K562 (cell line): ENCODE results near the gene EIF3I. TPM values are rescaled to one million over a fixed set of nuclear protein-coding genes. Genes with fewer than 3 reads are reported as not detected.

Experiments used
- ARID3B ChIP-seq: fragments of 250-450 bp; sonication (Bioruptor Pico); IDR thresholded peaks from 2 replicates; pipeline ENCODE4 v1.4.0; 2020; ENCODE audit warnings: borderline replicate concordance
- ATF3 ChIP-seq, 2 experiments: fragments of 450-650 bp in 1 of 2; sonication (generic) in 1 of 2; formaldehyde crosslinking in 1 of 2; IDR thresholded peaks in 1 of 2; conservative IDR thresholded peaks in 1 of 2; 2 replicates each; pipeline versions ENCODE4 v1.6.1 to v1.8.1; 2016 to 2023; ENCODE audit warnings: mild to moderate bottlenecking in 2 of 2, moderate library complexity in 2 of 2, inconsistent platforms in 1 of 2, missing genetic modification reagents in 1 of 2
- CBFA2T3 ChIP-seq: fragments of 450-650 bp; IDR thresholded peaks from 2 replicates; pipeline ENCODE4 v1.6.1; 2017
- HDAC2 ChIP-seq: fragments of 450-650 bp; IDR thresholded peaks from 2 replicates; pipeline ENCODE4 v1.6.1; 2016; ENCODE audit warnings: mild to moderate bottlenecking
- HDAC3 ChIP-seq: fragments of 450-650 bp; IDR thresholded peaks from 2 replicates; pipeline ENCODE4 v1.6.1; 2018; ENCODE audit warnings: borderline replicate concordance, mild to moderate bottlenecking, moderate library complexity; ENCODE audit not compliant: partially characterized antibody
- HNRNPK ChIP-seq: fragments of 200-400 bp; formaldehyde crosslinking; IDR thresholded peaks from one replicate; pipeline ENCODE4 v1.6.1; 2018; ENCODE audit warnings: mild to moderate bottlenecking, low read depth, low read length; ENCODE audit not compliant: poor library complexity, severe bottlenecking
- JUNB ChIP-seq: fragments of 450-650 bp; formaldehyde crosslinking; conservative IDR thresholded peaks from 2 replicates; pipeline ENCODE4 v1.4.0; 2020; ENCODE audit warnings: mild to moderate bottlenecking
- KAT7 ChIP-seq: sonication (generic); formaldehyde crosslinking; IDR thresholded peaks from 2 replicates; pipeline ENCODE4 v1.8.0; 2022; ENCODE audit warnings: missing genetic modification reagents, mild to moderate bottlenecking, borderline replicate concordance
- MXI1 ChIP-seq: IDR thresholded peaks from 2 replicates; pipeline ENCODE4 v1.6.1; 2011; ENCODE audit warnings: low read depth, mild to moderate bottlenecking, improper control_type of control experiment, low read length
- PML ChIP-seq: IDR thresholded peaks from 2 replicates; pipeline ENCODE4 v1.6.1; 2012; ENCODE audit warnings: low read length, inconsistent platforms
- RHOXF2B ChIP-seq: fragments of 250-450 bp; sonication (Bioruptor Pico); conservative IDR thresholded peaks from 2 replicates; pipeline ENCODE4 v1.5.1; 2021
- SFPQ ChIP-seq: fragments of 200-400 bp; formaldehyde crosslinking; IDR thresholded peaks from 2 replicates; pipeline ENCODE4 v1.6.1; 2017; ENCODE audit warnings: mild to moderate bottlenecking, low read depth, low read length, moderate library complexity
- TAF15 ChIP-seq: fragments of 200-400 bp; formaldehyde crosslinking; IDR thresholded peaks from 2 replicates; pipeline ENCODE4 v1.6.1; 2017; ENCODE audit warnings: mild to moderate bottlenecking, low read depth, low read length, moderate library complexity
- TBP ChIP-seq: optimal IDR thresholded peaks from 2 replicates; pipeline ENCODE3; 2011; ENCODE audit warnings: low read depth, low read length, improper control_type of control experiment
- ZBTB7A ChIP-seq: IDR thresholded peaks from 2 replicates; pipeline ENCODE4 v1.6.1; 2011; ENCODE audit warnings: low read depth, mild to moderate bottlenecking, low read length, moderate library complexity, borderline replicate concordance; ENCODE audit not compliant: control insufficient read depth
- ZNF263 ChIP-seq: sonication (generic); formaldehyde crosslinking; IDR thresholded peaks from 2 replicates; pipeline ENCODE4 v1.8.0; 2022; ENCODE audit warnings: mild to moderate bottlenecking, missing genetic modification reagents, borderline replicate concordance
- ZNF324 ChIP-seq: fragments of 250-450 bp; sonication (Bioruptor Pico); IDR thresholded peaks from 2 replicates; pipeline ENCODE4 v1.4.0; 2020; ENCODE audit warnings: mild to moderate bottlenecking
- ZNF57 ChIP-seq: fragments of 450-650 bp; formaldehyde crosslinking; IDR thresholded peaks from 2 replicates; pipeline ENCODE4 v1.4.0; 2020; ENCODE audit warnings: mild to moderate bottlenecking, moderate library complexity
- ZNF717 ChIP-seq: fragments of 250-450 bp; sonication (Bioruptor Pico); IDR thresholded peaks from 2 replicates; pipeline ENCODE4 v1.5.0; 2021
- polyA plus RNA-seq, 8 experiments: library from polyadenylated mRNA; depleted of rRNA in 4 of 8; stranded (reverse) in 5 of 8; unstranded in 3 of 8; fragments of >200 nt; fragmentation: Nextera tagmentation in 2 of 8; fragmentation: Illumina TruSeq in 1 of 8; extraction: Ambion mirVana in 2 of 8; extraction: Trizol in 1 of 8; gene quantifications; 2 replicates each; pipeline versions ENCODE4 v1.2.1 to v1.2.3, GENCODE V29; 2011 to 2014; ENCODE audit warnings: inconsistent platforms in 1 of 8, missing spikeins in 1 of 8
- total RNA-seq, 7 experiments: library from RNA; depleted of rRNA in 6 of 7; stranded (reverse); fragments of >200 nt in 6 of 7; fragmentation: Illumina TruSeq in 2 of 7; extraction: Trizol in 2 of 7; gene quantifications; 2 replicates each; pipeline versions ENCODE4 v1.2.1 to v1.2.3, GENCODE V29; 2011 to 2021; ENCODE audit warnings: low replicate concordance in 1 of 7
- TF ChIP-seq, protein P1 (sequence below): fragments of 450-650 bp; IDR thresholded peaks from 2 replicates; pipeline ENCODE4 v1.6.1; 2014; ENCODE audit warnings: low read depth, mild to moderate bottlenecking, moderate library complexity, borderline replicate concordance

The EIF3I gene
- total and polyA plus RNA-seq, 9 of the 15 experiments (the other 6 are each of a cell fraction or from before 2014, with no cell fraction given): 414 to 1,526 (median 635) TPM

DNA sequence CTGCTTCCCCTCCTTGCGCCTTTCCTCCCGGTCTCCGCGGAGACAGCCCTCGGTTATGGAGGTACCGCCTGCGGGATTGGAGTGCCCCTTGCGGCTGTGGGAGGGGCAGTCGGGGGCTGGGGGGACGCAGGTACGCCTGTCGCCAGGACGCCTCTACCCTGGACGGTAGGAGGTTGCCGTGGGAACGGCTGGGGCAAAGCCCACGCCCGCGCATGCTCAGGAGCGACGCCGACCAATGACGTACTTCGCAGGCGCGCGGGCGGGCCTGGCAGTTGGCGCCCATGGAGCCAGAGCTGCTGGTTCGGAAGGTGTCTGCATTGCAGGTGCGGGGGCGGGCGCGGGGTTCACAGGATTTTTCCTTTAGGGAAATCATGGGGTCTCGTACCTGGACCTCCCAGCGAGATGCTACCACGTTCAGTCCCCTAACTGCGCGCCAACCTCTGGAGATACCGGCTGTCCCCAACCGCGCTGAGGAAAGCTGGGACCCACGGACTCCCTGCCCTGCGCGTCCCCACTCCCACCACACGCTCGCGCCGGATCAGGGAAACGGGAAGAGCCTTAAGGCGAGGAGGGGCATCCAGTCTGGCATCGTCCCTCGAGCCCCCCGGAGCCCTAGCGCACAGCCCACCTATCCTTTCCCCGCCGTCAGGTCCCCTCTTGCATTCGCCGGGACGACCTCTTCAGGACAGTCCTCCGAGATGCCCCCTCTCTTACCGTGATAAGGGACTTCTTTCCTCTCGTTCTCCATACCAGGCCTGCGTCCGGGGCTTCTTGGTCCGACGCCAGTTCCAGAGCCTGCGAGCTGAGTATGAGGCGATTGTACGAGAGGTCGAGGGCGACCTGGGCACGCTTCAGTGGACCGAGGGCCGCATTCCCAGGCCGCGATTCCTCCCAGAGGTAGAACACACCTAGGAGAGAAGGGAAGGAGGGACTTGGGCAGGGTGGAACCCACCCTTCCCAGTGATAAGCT is 16.5 kb upstream of the EIF3I start, which contains the start of gene IQCC (continued):
- TF ChIP-seq RHOXF2B (CRISPR knock-in tag) (no peak), CBFA2T3 (no peak), ZNF717 (no peak), ZNF263 (CRISPR knock-in tag) (peak; percentile 39; the same call in 1 of the 2 replicates), TBP (peak; percentile 71), HDAC2 (0 out of 2 replicates have a peak, but pooled peaks have one; percentile 77), ARID3B (no peak), MXI1 (peak; percentile 97), ZNF57 (CRISPR knock-in tag) (no peak), ZNF324 (CRISPR knock-in tag) (no peak), JUNB (no peak), TAF15 (no peak), SFPQ (no peak), ATF3 (IDR thresholded peaks at IDR 0.05) (no peak), ATF3 (CRISPR knock-in tag; conservative IDR thresholded peaks at IDR 0.05) (peak; percentile 55; the same call in 1 of the 2 replicates), HNRNPK (no peak), HDAC3 (no peak), KAT7 (CRISPR knock-in tag) (peak; percentile 85; the same call in 1 of the 2 replicates), ZBTB7A (peak; percentile 75; the same call in 1 of the 2 replicates), PML (peak; percentile 84)
- TF ChIP-seq, protein P1, sequence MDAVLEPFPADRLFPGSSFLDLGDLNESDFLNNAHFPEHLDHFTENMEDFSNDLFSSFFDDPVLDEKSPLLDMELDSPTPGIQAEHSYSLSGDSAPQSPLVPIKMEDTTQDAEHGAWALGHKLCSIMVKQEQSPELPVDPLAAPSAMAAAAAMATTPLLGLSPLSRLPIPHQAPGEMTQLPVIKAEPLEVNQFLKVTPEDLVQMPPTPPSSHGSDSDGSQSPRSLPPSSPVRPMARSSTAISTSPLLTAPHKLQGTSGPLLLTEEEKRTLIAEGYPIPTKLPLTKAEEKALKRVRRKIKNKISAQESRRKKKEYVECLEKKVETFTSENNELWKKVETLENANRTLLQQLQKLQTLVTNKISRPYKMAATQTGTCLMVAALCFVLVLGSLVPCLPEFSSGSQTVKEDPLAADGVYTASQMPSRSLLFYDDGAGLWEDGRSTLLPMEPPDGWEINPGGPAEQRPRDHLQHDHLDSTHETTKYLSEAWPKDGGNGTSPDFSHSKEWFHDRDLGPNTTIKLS: no peak
